Calu3 (cell line): ENCODE results near the gene ZNF853. TPM values are rescaled to one million over a fixed set of nuclear protein-coding genes. Genes with fewer than 3 reads are reported as not detected.

Experiments used
- BruUV-seq: library from RNA; stranded (reverse); fragments of 400-500 nt; replicated peaks from 2 replicates; lab custom pipeline; 2021; lab: Mats Ljungman, UMichigan
- CTCF ChIA-PET: fragments of 300-600 bp; sonication (Branson Sonifier 250); formaldehyde crosslinking; loops from one replicate; lab custom pipeline; 2022; ENCODE audit warnings: antibody characterized with exemption; lab: Charles Lee
- DNase-seq: peaks from one replicate; pipeline ENCODE4 v3.0.0; 2022
- H3K27ac Mint-ChIP-seq: one replicate; pipeline ENCODE4 v1.8.0; 2022; ENCODE audit warnings: mixed read lengths; ENCODE audit not compliant: unreplicated experiment
- H3K27me3 Mint-ChIP-seq: one replicate; pipeline ENCODE4 v1.8.0; 2022; ENCODE audit warnings: mixed read lengths; ENCODE audit not compliant: unreplicated experiment
- H3K36me3 Mint-ChIP-seq: one replicate; pipeline ENCODE4 v1.8.0; 2022; ENCODE audit warnings: mild to moderate bottlenecking, moderate library complexity, mixed read lengths; ENCODE audit not compliant: insufficient read depth, unreplicated experiment
- H3K4me1 Mint-ChIP-seq: one replicate; pipeline ENCODE4 v1.8.0; 2022; ENCODE audit warnings: mild to moderate bottlenecking, low read depth, mixed read lengths; ENCODE audit not compliant: unreplicated experiment
- H3K4me3 Mint-ChIP-seq: one replicate; pipeline ENCODE4 v1.8.0; 2022; ENCODE audit warnings: mild to moderate bottlenecking, low read depth, moderate library complexity, mixed read lengths; ENCODE audit not compliant: unreplicated experiment
- H3K9me3 Mint-ChIP-seq: one replicate; pipeline ENCODE4 v1.8.0; 2022; ENCODE audit warnings: low read depth, mixed read lengths; ENCODE audit not compliant: unreplicated experiment
- intact Hi-C: fragments of 100-400 bp; cut with micrococcal nuclease; formaldehyde crosslinking; loops from one replicate; pipeline ENCODE4 v1.10.0; 2022; ENCODE audit not compliant: unreplicated experiment
- total RNA-seq: library from RNA; stranded (reverse); gene quantifications from 2 replicates; pipeline ENCODE4 v1.2.3, GENCODE V29; 2022
- TF ChIP-seq, protein P1 (sequence below): fragments of 200-600 bp; IDR thresholded peaks from one replicate; pipeline ENCODE4 v1.8.0; 2022; ENCODE audit warnings: antibody characterized with exemption; ENCODE audit not compliant: unreplicated experiment

The ZNF853 gene
- total RNA-seq, 1 experiment from 2014 or later = 11.4 TPM

DNA sequence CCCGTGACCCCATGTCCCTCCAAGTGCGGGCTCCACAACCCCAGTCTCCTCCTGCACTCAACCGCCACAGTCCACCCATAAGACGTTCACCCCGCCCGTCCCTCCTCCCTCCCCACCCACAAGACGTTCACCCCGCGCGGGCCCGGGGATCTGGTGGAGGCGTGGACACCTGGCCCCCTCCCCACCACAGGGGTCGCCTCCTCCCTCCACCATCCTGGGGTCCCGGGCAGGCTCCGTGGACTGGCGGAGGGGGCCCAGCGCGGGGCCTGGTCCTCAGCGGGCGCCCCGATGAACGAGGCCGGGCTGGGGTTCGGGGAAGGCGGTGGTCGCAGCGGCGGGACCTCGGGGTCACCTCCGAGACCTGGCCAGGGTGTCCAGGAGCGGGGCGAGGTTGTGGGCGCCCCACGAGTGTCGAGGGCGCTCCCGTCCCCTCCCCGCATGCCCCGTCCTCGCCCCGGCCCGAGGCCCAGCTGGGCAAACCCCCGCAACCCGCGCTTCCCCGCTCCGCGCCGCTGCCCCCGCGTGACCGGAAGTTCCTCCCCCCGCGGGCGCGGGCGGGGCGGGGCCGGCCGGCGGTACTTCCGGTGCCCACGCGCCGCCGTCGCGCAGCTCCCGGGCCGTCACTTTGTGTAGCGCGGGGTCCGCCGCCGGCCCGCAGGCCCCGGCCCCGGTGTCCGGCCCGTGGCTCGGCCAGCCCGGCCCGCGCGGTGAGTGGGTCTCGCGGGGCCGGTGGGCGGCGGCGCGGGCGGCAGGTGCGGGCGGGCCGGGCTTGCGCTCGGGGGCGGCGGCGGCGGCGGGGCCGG, 21.5 kb downstream of the ZNF853 start, which contains the start of gene ZNF316:
TSS of gene ZNF316 (plus strand) at position 578 of the 803 bp plus-strand sequence. CDS start 5,092 bp downstream, outside the sequence.
- H3K9me3 Mint-ChIP-seq = no peaks in the 10 kb centered on the region
- BruUV-seq = no TSS peak
- peaks cover 47% of the 10 kb centered on the region for H3K36me3 Mint-ChIP-seq

DNA sequence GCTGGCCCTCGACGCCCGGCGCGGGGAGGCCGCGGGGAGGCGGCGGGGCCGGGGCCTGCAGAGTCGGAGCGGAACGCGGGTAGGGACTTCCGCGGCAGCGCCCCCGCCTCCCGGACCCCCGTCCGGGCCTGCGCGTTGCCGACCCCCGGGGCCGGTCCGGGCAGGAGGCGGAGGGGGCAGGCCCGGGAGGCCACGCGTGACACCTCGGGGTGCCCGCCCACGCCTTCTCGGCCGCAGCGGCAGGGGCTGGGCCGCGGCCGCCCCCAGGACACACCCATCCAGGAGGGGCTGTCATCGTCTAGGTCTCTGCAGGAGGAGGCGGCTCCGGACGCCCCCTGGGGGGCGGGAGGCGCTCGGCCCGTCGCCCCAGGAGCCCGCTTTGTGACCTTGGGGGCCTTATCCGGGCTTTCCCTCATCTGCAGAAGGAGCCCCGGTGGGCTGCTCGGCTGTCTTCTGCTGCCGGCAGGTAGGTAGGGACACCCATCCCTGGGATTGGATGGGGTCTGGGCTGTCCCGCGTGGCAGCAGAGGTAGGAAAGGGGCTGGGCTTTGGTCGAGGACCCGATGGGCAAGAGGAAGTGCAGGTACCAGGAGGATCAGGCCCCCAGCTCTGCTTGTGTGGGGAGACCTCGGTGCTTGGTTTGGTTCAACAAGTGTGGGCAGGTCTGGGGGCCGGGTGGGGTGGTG, 22.3 kb downstream of the ZNF853 start:
- intact Hi-C loops = no loop called here
- Mint-ChIP-seq H3K4me1 (peaks cover 18% of the 10 kb centered on the region), H3K9me3 (no peaks in the 10 kb centered on the region), H3K36me3 (peaks cover 54% of the 10 kb centered on the region), H3K4me3 (peak overlapping the region; percentile 76), H3K27ac (peak overlapping the region; percentile 22), H3K27me3 (no peaks in the 10 kb centered on the region)
- BruUV-seq = no TSS peak
- DNase-seq = peak; percentile 71
- CTCF ChIA-PET = interaction anchor here (0.5 kb wide), 1 partner anchor 836 kb away, joined by 4 read pairs; no protein-coding TSS in a partner anchor
- TF ChIP-seq, protein P1, sequence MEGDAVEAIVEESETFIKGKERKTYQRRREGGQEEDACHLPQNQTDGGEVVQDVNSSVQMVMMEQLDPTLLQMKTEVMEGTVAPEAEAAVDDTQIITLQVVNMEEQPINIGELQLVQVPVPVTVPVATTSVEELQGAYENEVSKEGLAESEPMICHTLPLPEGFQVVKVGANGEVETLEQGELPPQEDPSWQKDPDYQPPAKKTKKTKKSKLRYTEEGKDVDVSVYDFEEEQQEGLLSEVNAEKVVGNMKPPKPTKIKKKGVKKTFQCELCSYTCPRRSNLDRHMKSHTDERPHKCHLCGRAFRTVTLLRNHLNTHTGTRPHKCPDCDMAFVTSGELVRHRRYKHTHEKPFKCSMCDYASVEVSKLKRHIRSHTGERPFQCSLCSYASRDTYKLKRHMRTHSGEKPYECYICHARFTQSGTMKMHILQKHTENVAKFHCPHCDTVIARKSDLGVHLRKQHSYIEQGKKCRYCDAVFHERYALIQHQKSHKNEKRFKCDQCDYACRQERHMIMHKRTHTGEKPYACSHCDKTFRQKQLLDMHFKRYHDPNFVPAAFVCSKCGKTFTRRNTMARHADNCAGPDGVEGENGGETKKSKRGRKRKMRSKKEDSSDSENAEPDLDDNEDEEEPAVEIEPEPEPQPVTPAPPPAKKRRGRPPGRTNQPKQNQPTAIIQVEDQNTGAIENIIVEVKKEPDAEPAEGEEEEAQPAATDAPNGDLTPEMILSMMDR = peak; percentile 63

More for the DNA sequence above, 21.5 kb downstream of the ZNF853 start, which contains the start of gene ZNF316:
- intact Hi-C loops = no loop called here
- TF ChIP-seq, protein P1 = no peak
- CTCF ChIA-PET = no interaction called here
- H3K27me3 Mint-ChIP-seq = no peaks in the 10 kb centered on the region
- peaks cover 18% of the 10 kb centered on the region for H3K4me1 Mint-ChIP-seq
- H3K4me3 Mint-ChIP-seq = peak within 1 kb of the TSS; percentile 76
- peak; percentile 75 for DNase-seq
- peak within 1 kb of the TSS; percentile 22 for H3K27ac Mint-ChIP-seq

DNA sequence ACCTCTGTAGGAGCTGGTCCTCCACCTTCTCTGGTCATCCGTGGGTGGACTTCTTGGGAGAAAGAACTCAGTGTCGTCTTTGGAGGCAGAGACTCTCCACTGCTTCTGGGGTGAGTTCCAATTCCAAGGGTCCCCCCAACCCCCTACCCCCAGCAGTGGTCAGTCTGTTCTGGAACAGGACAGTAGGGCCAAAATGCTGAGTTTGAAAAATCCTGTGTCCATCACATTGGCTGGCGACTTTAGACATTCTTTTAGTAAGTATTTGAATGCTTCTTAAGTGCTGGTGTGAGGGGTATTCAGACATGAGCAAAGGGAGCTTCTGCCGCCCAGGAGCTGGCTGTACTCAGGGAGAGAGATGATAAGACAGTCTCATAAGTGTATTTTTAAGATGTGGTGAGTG, 23.6 kb downstream of the ZNF853 start:
- Mint-ChIP-seq H3K27ac (no peak overlapping the region), H3K4me3 (peak overlapping the region; percentile 76), H3K36me3 (peaks cover 62% of the 10 kb centered on the region), H3K4me1 (peaks cover 18% of the 10 kb centered on the region), H3K27me3 (no peaks in the 10 kb centered on the region), H3K9me3 (no peaks in the 10 kb centered on the region)
- CTCF ChIA-PET = interaction anchor here (1.0 kb wide), 1 partner anchor 11 kb away, joined by 3 read pairs; no protein-coding TSS in a partner anchor
- TF ChIP-seq, protein P1 = no peak
- no TSS peak for BruUV-seq
- intact Hi-C loops = no loop called here
- DNase-seq = no peak

DNA sequence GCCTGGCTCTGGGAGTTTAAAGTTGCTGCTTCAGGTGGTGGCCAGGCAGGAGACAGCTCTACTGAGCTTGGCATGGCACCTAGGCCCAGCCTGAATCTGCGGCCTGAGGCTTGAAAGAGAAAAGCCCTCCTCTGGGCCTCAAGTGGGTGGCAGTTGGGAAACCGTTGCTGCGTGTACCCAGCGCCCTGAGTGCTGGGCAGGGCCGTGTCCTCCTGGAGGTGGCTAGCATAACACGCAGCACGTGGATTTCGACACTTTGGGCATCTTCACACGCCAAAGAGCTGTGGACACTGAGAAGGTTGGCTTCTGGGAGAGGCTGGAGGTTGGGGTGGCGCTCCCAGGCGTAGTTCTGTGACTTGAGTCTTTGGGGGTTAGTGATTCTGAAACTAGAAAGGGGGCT, 24.2 kb downstream of the ZNF853 start:
- Mint-ChIP-seq H3K27me3 (no peaks in the 10 kb centered on the region), H3K9me3 (no peaks in the 10 kb centered on the region), H3K4me1 (peaks cover 18% of the 10 kb centered on the region), H3K27ac (no peak overlapping the region), H3K4me3 (no peak overlapping the region), H3K36me3 (peaks cover 67% of the 10 kb centered on the region)
- no peak for DNase-seq
- no TSS peak for BruUV-seq
- intact Hi-C loops = no loop called here
- TF ChIP-seq, protein P1 = no peak
- CTCF ChIA-PET = no interaction called here
